Chondrocyte (in vitro differentiated cells): ENCODE measurements around the gene C1orf116. TPM values are rescaled to one million over a fixed set of nuclear protein-coding genes. Genes with fewer than 3 reads are reported as not detected.

Experiments used
- DNase-seq: peaks from one replicate; pipeline ENCODE4 v3.0.0; 2021; ENCODE audit warnings: mixed read lengths, low spot score
- H3K27ac Mint-ChIP-seq: one replicate; pipeline ENCODE4 v1.8.0; 2021; ENCODE audit warnings: mild to moderate bottlenecking, moderate library complexity, mixed read lengths; ENCODE audit not compliant: unreplicated experiment
- H3K27me3 Mint-ChIP-seq: 2 replicates; pipeline ENCODE4 v1.8.0; 2021; ENCODE audit warnings: low read depth, mixed read lengths
- H3K36me3 Mint-ChIP-seq: 2 replicates; pipeline ENCODE4 v1.8.0; 2021; ENCODE audit warnings: low read depth, mixed read lengths
- H3K4me1 Mint-ChIP-seq: 2 replicates; pipeline ENCODE4 v1.8.0; 2021; ENCODE audit warnings: low read depth, mild to moderate bottlenecking, mixed read lengths
- H3K4me3 Mint-ChIP-seq: one replicate; pipeline ENCODE4 v1.8.0; 2021; ENCODE audit warnings: mild to moderate bottlenecking, moderate library complexity, mixed read lengths; ENCODE audit not compliant: unreplicated experiment
- H3K9me3 Mint-ChIP-seq: 2 replicates; pipeline ENCODE4 v1.8.0; 2021; ENCODE audit warnings: low read depth, mixed read lengths
- CTCF ChIP-seq: fragments of 200-600 bp; sonication (generic); IDR thresholded peaks from 2 replicates; pipeline ENCODE4 v1.5.0; 2021; ENCODE audit warnings: antibody characterized with exemption, mild to moderate bottlenecking, moderate library complexity
- total RNA-seq: library from RNA; stranded (reverse); gene quantifications from 3 replicates; pipeline ENCODE4 v1.2.1, GENCODE V29; 2021

Gene C1orf116
- total RNA-seq, 1 donor from 2014 or later = 0.07 TPM

DNA sequence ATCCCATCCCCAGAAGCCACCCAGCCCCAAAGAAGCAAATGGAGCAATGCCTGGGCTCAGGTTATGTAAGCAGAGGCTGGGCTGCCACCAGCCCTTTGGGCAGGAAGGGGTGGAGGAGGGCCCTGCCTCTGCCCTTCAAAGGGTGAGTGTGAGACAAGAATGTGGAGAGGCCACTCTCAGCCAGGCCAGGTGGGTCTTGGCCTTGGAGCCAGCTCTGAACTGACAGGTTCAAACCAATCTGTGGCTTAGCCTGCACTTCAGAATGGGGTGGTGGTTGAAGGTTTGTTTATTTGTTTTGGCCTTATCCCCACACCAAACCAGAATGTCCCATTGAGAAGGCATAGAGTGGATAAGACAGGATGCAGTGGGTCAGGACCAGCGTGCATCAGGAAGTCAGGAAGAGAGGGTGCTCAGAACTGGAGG is 29.8 kb downstream of the C1orf116 start:
- peaks cover 15% of the 10 kb centered on the region for H3K4me1 Mint-ChIP-seq
- H3K9me3 Mint-ChIP-seq = peaks cover 4% of the 10 kb centered on the region
- H3K4me3 Mint-ChIP-seq = no peak overlapping the region
- H3K27me3 Mint-ChIP-seq = peaks cover 8% of the 10 kb centered on the region
- DNase-seq = no peak
- H3K27ac Mint-ChIP-seq = no peak overlapping the region
- H3K36me3 Mint-ChIP-seq = no peaks in the 10 kb centered on the region
- no peak for TF ChIP-seq CTCF

DNA sequence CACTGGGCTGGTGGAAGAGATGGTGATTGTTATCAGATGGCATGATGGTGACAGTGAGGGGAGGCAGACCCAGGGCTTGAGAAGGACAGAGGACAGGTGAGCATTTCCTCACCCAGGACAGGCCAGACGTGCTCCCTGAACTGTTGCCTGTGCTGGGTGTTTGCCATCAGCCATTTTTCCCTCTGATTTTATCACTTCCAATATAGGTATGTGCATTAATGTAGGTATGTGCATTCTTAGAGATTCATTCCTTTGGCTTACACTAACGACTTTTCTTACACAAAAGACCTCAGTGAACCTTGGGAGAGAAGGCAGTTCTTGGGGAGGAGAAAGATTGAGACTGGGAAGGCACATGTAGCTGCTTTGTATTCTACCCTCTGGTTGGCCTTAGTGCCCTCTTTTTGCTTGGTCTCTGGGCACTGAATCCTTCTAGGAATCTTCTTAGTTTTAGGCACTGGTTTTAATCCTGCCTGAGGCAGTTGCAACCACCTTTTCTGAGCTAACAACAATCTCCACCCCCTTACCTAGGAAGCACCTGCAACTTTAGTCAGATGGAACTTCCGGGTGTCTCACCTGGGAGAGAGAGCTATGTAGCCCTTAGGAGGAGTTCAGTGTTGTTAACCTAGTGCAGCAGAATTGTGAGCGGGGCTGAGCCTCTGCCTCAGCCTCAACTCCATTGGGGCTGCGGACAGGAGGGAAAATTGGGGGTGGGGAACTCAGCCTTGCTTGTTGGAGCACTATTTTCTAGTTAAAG is 30.9 kb downstream of the C1orf116 start:
- Mint-ChIP-seq H3K4me1 (peaks cover 5% of the 10 kb centered on the region), H3K36me3 (no peaks in the 10 kb centered on the region), H3K27me3 (peaks cover 15% of the 10 kb centered on the region), H3K27ac (no peak overlapping the region), H3K4me3 (no peak overlapping the region), H3K9me3 (no peaks in the 10 kb centered on the region)
- no peak for DNase-seq
- TF ChIP-seq CTCF = no peak

- no peak for DNase-seq
- no peak overlapping the region for H3K27ac Mint-ChIP-seq
- no peak overlapping the region for H3K4me3 Mint-ChIP-seq
- peaks cover 5% of the 10 kb centered on the region for H3K4me1 Mint-ChIP-seq
- peaks cover 17% of the 10 kb centered on the region for H3K27me3 Mint-ChIP-seq
- no peaks in the 10 kb centered on the region for H3K9me3 Mint-ChIP-seq
- H3K36me3 Mint-ChIP-seq = no peaks in the 10 kb centered on the region
- no peak for TF ChIP-seq CTCF
Measured at GRCh38 chr1:207000651-207001291, 31.8 kb downstream of the C1orf116 start.

- DNase-seq = no peak
- no peak for TF ChIP-seq CTCF
- Mint-ChIP-seq H3K4me3 (no peak overlapping the region), H3K36me3 (no peaks in the 10 kb centered on the region), H3K27ac (no peak overlapping the region), H3K9me3 (no peaks in the 10 kb centered on the region), H3K27me3 (peaks cover 21% of the 10 kb centered on the region), H3K4me1 (no peaks in the 10 kb centered on the region)
Measured at GRCh38 chr1:206998816-206999215, 33.7 kb downstream of the C1orf116 start.

GRCh38 chr1:206992790-206993189 is 39.8 kb downstream of the C1orf116 start:
- Mint-ChIP-seq H3K4me1 (peaks cover 3% of the 10 kb centered on the region), H3K4me3 (no peak overlapping the region), H3K27ac (no peak overlapping the region), H3K36me3 (peaks cover 2% of the 10 kb centered on the region), H3K9me3 (no peaks in the 10 kb centered on the region), H3K27me3 (peaks cover 50% of the 10 kb centered on the region)
- TF ChIP-seq CTCF = no peak
- no peak for DNase-seq
